Measurements from ENCODE around the gene HBP1.
"Not testable (repeated sequence)": the region's sequence is repeated elsewhere in the genome, so short reads cannot be mapped to it uniquely, and the experiment has no call there.

HBP1 gene

DNA sequence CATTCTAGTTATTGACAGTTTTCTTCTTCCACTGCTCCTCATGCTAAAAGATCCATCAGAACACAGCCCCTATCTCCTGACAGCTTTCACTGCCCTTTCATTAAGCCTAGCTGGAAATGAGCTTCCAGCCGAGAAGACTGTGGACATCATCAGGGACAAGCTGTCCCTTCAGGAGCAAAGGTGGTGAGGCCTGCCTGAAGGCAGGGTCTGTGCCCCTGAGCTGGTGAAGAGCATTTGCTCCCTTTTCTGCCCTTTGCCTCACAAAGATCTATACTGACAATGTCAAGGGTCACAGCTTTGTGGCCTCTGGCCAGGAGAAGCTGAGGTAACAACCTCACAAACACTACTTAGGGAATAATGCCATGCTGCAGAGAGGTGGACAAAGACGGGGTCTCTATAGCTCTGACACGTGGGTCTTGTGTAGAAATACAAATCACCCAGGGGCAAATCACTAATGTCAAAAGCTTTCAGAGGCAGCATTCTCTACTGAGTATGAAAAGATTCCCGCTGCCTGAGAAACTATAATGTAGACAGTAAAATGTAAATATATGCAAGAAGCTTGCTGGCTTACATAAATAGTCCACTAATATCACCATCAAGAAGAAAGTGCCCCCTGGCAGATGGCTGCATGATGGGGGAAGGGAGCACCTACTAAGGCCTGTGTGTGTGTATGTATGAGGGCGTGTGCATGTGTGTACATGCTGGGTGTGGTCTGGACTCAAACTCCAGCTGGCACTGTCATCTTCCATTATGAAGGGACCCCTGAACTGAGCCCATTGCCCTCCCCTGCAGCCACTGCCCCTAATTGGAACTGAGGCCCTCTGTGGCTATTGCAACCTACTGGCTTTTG lies 55.8 kb downstream of the HBP1 start:
- no peak for DNase-seq (ENCODE audit: low read depth in 2 of 2)

- no peak for DNase-seq (ENCODE audit: low read depth in 2 of 2)
Observed at GRCh38 chr7:107228291-107228690, 59.5 kb downstream of the HBP1 start.

DNA sequence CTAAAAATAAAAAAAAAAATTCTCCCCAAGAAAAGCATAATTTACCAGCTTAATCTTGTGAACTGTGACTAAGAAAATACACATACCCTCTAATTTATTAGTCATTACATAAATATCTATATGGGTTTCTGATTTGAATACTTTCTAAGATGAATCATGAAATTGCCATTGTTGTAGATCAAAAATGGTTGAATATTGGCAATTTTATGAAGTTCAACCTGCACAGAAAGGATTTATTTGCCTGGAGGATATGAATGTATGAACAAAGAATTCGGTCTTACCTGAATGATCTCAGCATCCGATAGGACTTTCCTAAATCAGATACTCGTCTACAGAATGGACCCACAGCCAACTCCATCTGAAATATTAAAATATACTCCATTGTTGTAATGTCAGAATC lies 61.5 kb downstream of the HBP1 start:
- DNase-seq (ENCODE audit: low read depth in 2 of 2) = no peak

- DNase-seq (ENCODE audit: low read depth in 2 of 2) = no peak
Observed at GRCh38 chr7:107232568-107233090, 63.8 kb downstream of the HBP1 start.

GRCh38 chr7:107233174-107233573 lies 64.4 kb downstream of the HBP1 start:
- no peak for DNase-seq (ENCODE audit: low read depth in 2 of 2)

- DNase-seq (ENCODE audit: low read depth in 2 of 2) = no peak
Observed at GRCh38 chr7:107233981-107234380, 65.2 kb downstream of the HBP1 start.

GRCh38 chr7:107234436-107234835 lies 65.6 kb downstream of the HBP1 start:
- DNase-seq (ENCODE audit: low read depth in 2 of 2) = no peak

DNA sequence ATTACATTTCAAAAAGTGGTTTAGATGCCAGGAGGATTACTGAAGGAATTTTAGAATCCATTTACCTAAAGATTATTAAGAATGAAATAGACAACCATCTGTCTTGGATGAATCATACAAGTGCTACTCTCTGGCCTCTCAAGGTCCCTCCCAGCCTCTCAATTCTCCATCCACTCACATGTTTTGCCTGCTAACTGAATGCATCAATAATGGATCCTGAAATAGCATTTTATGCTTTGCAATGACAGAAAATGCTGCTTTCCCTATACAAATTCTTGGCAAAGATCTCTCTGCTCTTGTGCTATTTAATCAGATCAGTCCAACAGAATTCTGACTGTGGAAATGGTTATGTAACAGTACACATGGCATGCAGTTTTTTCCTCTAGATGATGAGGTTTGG lies 68.1 kb downstream of the HBP1 start:
- DNase-seq (ENCODE audit: low read depth in 2 of 2) = no peak

- no peak for DNase-seq (ENCODE audit: low read depth in 2 of 2)
Observed at GRCh38 chr7:107237451-107237850, 68.6 kb downstream of the HBP1 start.

DNA sequence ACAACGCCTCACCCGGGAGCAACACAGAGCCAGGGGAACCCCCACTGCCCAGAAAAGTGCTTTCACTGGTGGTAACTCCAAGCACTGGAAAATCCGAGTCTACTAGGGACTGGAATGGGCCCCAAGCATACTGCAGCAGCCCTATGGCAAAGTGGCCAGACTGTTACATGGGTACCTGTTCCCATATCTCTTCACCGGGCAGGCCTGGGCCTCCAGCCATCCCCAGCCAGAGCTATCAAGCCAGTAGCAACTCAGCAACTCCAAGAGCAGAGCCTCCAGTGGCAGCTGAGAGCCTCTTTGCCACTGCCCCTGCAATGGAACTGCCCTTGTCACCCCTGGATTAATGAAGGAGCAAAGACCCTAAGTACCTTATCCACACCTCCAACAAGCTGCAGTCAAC lies 73.5 kb downstream of the HBP1 start:
- DNase-seq (ENCODE audit: low read depth in 2 of 2) = no peak

DNA sequence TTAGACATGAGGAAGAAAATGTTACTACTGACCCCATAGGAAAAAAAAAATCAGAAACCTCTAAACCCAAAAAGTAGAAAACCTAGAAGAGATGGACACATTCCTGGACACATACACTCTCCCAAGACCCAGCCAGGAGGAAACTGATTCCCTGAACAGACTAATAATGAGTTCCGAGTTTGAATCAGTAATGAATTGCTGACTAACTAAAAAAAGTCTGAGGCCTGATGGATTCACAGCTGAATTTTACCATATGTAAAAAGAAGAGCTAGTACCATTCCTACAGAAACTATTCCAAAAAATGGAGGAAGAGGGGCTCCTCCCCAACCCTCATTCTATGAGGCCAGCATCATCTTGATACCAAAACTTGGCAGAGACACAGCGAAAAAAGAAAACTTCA lies 75.8 kb downstream of the HBP1 start:
- no peak for DNase-seq (ENCODE audit: low read depth in 2 of 2)

GRCh38 chr7:107246836-107247235 lies 78.0 kb downstream of the HBP1 start:
- not testable (repeated sequence) for DNase-seq (ENCODE audit: low read depth in 2 of 2)

DNA sequence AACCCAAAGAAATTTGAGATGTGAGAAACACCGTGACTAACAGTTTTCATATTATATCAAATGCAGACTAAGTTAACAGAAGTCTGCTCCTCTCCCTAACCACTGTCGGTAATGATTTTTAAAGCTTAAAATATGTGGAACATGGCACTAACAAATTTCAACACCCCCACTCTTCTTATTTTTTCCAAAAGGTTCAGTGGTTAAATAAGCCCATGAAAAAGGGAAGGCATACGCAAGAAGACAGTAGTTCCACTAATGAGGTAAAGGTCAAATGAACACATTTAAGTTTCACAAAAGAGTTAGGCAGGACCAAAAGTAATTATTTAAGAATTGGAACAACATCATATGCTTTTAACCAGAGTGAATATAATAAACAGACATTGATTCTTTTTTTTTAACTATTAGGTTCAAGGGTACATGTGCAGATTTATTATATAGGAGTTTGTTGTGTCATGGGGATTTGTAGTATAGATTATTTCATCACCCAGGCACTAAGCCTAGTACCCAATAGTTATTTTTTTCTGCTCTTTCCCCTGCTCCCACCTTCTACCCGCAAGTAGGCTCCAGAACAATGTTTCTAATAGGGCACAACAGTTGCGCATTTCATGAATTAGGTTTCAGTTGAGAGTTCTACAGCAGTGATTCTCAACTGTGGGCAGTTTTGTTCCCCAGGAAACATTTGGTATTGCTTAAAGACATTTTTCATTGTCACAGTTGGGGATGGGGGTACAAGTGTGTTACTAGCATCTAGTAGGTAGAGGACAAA lies 79.9 kb downstream of the HBP1 start:
- DNase-seq (ENCODE audit: low read depth in 2 of 2) = no peak

- no peak for DNase-seq (ENCODE audit: low read depth in 2 of 2)
Observed at GRCh38 chr7:107251963-107252362, 83.2 kb downstream of the HBP1 start.
